ENCODE measurements around the gene MMP1. TPM values are rescaled to one million over a fixed set of nuclear protein-coding genes. Genes with fewer than 3 reads are reported as not detected.

MMP1 gene
- total and polyA plus RNA-seq, 4 donors: 0.06 to 0.09 TPM; not detected in 2

DNA sequence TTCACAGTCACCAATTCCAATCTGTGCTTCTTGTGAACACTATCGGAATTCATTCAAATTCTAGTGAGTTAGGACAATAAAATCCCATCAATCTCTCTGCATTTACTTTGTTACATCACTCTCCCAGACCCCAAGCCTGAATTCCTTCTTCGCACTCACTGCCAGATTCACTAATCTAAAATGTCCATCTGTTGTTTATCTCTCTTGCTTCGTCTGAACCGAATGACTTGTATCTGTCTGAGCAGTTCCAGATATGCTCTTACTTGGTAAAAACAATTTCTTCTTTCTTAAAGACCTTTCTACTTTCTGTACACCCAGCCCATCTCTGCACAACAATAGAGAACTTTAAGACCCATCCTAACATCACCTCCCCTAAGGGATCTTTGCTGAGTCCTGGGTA lies 24.6 kb downstream of the MMP1 start:
- no peaks in the 10 kb centered on the region for H3K4me1 ChIP-seq (ENCODE audit: control insufficient read depth in 4 of 4, insufficient read depth in 4 of 4, low read length in 3 of 4)
- TF ChIP-seq EGR1 (IDR thresholded peaks at IDR 0.05; ENCODE audit: low read depth in 2 of 2): no peak
- TF ChIP-seq FOXA1 (IDR thresholded peaks at IDR 0.05): no peak
- TF ChIP-seq SP1 (IDR thresholded peaks at IDR 0.05): no peak
- TF ChIP-seq HNF4G (IDR thresholded peaks at IDR 0.05): no peak
- TF ChIP-seq NR2F2 (IDR thresholded peaks at IDR 0.05): no peak
- TF ChIP-seq FOXA2 (IDR thresholded peaks at IDR 0.05): no peak
- TF ChIP-seq RXRA (IDR thresholded peaks at IDR 0.05): no peak
- peaks cover 0 to 3% (median 0%) of the 10 kb centered on the region in 4 donors for H3K27me3 ChIP-seq (ENCODE audit: control insufficient read depth in 4 of 4, insufficient read depth in 4 of 4, low read length in 3 of 4)
- no peak for DNase-seq (ENCODE audit: low spot score)
- H3K27ac ChIP-seq (ENCODE audit: low read depth in 1 of 2, low read length in 2 of 2): no peak overlapping the region
- H3K9ac ChIP-seq (ENCODE audit: low read depth in 1 of 2, low read length in 2 of 2): no peak overlapping the region
- H3K9me3 ChIP-seq (ENCODE audit: control insufficient read depth in 4 of 4, low read length in 3 of 4): no peaks in the 10 kb centered on the region
- 62% methylated on average over 4 of the region's 4 CpGs for WGBS
- no peaks in the 10 kb centered on the region for H3K36me3 ChIP-seq (ENCODE audit: control insufficient read depth in 4 of 4, insufficient read depth in 3 of 4, low read depth in 1 of 4, low read length in 3 of 4)
- H3K4me3 ChIP-seq (ENCODE audit: low read depth in 1 of 3, low read length in 3 of 3): no peak overlapping the region

- no peaks in the 10 kb centered on the region for H3K36me3 ChIP-seq (ENCODE audit: control insufficient read depth in 4 of 4, insufficient read depth in 3 of 4, low read depth in 1 of 4, low read length in 3 of 4)
- 65% methylated on average over 1 of the region's 1 CpG for WGBS
- DNase-seq (ENCODE audit: low spot score): no peak
- no peak overlapping the region for H3K27ac ChIP-seq (ENCODE audit: low read depth in 1 of 2, low read length in 2 of 2)
- TF ChIP-seq RXRA (IDR thresholded peaks at IDR 0.05) (no peak), REST (IDR thresholded peaks at IDR 0.05) (no peak), SP1 (IDR thresholded peaks at IDR 0.05) (no peak), MAX (IDR thresholded peaks at IDR 0.05) (no peak), TAF1 (conservative IDR thresholded peaks at IDR 0.05) (no peak)
- TF ChIP-seq, protein P1, sequence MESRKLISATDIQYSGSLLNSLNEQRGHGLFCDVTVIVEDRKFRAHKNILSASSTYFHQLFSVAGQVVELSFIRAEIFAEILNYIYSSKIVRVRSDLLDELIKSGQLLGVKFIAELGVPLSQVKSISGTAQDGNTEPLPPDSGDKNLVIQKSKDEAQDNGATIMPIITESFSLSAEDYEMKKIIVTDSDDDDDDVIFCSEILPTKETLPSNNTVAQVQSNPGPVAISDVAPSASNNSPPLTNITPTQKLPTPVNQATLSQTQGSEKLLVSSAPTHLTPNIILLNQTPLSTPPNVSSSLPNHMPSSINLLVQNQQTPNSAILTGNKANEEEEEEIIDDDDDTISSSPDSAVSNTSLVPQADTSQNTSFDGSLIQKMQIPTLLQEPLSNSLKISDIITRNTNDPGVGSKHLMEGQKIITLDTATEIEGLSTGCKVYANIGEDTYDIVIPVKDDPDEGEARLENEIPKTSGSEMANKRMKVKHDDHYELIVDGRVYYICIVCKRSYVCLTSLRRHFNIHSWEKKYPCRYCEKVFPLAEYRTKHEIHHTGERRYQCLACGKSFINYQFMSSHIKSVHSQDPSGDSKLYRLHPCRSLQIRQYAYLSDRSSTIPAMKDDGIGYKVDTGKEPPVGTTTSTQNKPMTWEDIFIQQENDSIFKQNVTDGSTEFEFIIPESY (IDR thresholded peaks at IDR 0.05): no peak
- no peak overlapping the region for H3K9ac ChIP-seq (ENCODE audit: low read depth in 1 of 2, low read length in 2 of 2)
- H3K27me3 ChIP-seq (ENCODE audit: control insufficient read depth in 4 of 4, insufficient read depth in 4 of 4, low read length in 3 of 4): peaks cover 0 to 4% (median 1%) of the 10 kb centered on the region in 4 donors
- no peak overlapping the region for H3K4me3 ChIP-seq (ENCODE audit: low read depth in 1 of 3, low read length in 3 of 3)
- H3K9me3 ChIP-seq (ENCODE audit: control insufficient read depth in 4 of 4, low read length in 3 of 4): no peaks in the 10 kb centered on the region
- no peaks in the 10 kb centered on the region for H3K4me1 ChIP-seq (ENCODE audit: control insufficient read depth in 4 of 4, insufficient read depth in 4 of 4, low read length in 3 of 4)
Measured at GRCh38 chr11:102771351-102771750, 26.6 kb downstream of the MMP1 start.

DNA sequence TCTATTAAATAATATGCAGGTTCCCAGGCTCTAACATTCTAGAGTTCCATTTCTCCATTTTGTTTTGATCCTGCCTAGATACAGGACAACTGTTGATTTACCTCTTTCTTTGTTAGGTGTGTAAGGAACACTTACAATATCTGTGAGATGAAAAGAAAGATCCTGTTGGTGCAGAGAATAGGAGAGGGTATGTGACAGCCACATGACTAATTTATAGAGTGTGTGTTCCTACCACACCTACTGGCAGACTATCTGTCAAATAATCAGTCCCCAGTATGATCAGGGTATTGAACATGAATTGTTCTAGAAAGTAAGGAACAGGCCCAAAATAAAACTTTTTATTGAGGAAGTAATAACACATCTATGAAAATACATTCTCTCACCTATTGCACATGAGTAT lies 27.8 kb downstream of the MMP1 start:
- Histone ChIP-seq H3K4me1 (ENCODE audit: control insufficient read depth in 4 of 4, insufficient read depth in 4 of 4, low read length in 3 of 4) (no peaks in the 10 kb centered on the region), H3K27me3 (ENCODE audit: control insufficient read depth in 4 of 4, insufficient read depth in 4 of 4, low read length in 3 of 4) (peaks cover 0 to 4% (median 0%) of the 10 kb centered on the region in 4 donors), H3K9me3 (ENCODE audit: control insufficient read depth in 4 of 4, low read length in 3 of 4) (no peaks in the 10 kb centered on the region), H3K36me3 (ENCODE audit: control insufficient read depth in 4 of 4, insufficient read depth in 3 of 4, low read depth in 1 of 4, low read length in 3 of 4) (no peaks in the 10 kb centered on the region), H3K9ac (ENCODE audit: low read depth in 1 of 2, low read length in 2 of 2) (no peak overlapping the region), H3K4me3 (ENCODE audit: low read depth in 1 of 3, low read length in 3 of 3) (no peak overlapping the region), H3K27ac (ENCODE audit: low read depth in 1 of 2, low read length in 2 of 2) (no peak overlapping the region)
- DNase-seq (ENCODE audit: low spot score): no peak
- TF ChIP-seq JUND (IDR thresholded peaks at IDR 0.05) (no peak), REST (IDR thresholded peaks at IDR 0.05) (no peak), HNF4G (IDR thresholded peaks at IDR 0.05) (no peak), TAF1 (conservative IDR thresholded peaks at IDR 0.05) (no peak), EGR1 (IDR thresholded peaks at IDR 0.05; ENCODE audit: low read depth in 2 of 2) (no peak)
- TF ChIP-seq, protein P2, sequence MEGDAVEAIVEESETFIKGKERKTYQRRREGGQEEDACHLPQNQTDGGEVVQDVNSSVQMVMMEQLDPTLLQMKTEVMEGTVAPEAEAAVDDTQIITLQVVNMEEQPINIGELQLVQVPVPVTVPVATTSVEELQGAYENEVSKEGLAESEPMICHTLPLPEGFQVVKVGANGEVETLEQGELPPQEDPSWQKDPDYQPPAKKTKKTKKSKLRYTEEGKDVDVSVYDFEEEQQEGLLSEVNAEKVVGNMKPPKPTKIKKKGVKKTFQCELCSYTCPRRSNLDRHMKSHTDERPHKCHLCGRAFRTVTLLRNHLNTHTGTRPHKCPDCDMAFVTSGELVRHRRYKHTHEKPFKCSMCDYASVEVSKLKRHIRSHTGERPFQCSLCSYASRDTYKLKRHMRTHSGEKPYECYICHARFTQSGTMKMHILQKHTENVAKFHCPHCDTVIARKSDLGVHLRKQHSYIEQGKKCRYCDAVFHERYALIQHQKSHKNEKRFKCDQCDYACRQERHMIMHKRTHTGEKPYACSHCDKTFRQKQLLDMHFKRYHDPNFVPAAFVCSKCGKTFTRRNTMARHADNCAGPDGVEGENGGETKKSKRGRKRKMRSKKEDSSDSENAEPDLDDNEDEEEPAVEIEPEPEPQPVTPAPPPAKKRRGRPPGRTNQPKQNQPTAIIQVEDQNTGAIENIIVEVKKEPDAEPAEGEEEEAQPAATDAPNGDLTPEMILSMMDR (IDR thresholded peaks at IDR 0.05; ENCODE audit: low read depth, low read length, missing input control): no peak
- TF ChIP-seq, protein P3, sequence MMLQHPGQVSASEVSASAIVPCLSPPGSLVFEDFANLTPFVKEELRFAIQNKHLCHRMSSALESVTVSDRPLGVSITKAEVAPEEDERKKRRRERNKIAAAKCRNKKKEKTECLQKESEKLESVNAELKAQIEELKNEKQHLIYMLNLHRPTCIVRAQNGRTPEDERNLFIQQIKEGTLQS (IDR thresholded peaks at IDR 0.05): no peak
- TF ChIP-seq, protein P1 (IDR thresholded peaks at IDR 0.05): no peak
